ENCODE results near the gene LARGE1. TPM values are rescaled to one million over a fixed set of nuclear protein-coding genes. Genes with fewer than 3 reads are reported as not detected.

The LARGE1 gene
- total and polyA plus RNA-seq, 2 of the 8 experiments (the other 6 are each of a cell fraction or from before 2014, with no cell fraction given) = 43.7 to 83.0 TPM

GRCh38 chr22:33572086-33572485, 348.2 kb downstream of the LARGE1 start (continued):
- TF ChIP-seq CTBP2 (IDR thresholded peaks at IDR 0.05; ENCODE audit: borderline replicate concordance, insufficient read depth, insufficient read length, low read length) = no peak
- no peak for TF ChIP-seq BACH1 (IDR thresholded peaks at IDR 0.05; ENCODE audit: low read length)
- no peak for TF ChIP-seq KDM1A (IDR thresholded peaks at IDR 0.05; ENCODE audit: borderline replicate concordance, low read length)
- no peak for TF ChIP-seq POLR2A (IDR thresholded peaks at IDR 0.05; ENCODE audit: control extremely low read depth in 1 of 2, low read depth in 2 of 2, low read length in 2 of 2)
- TF ChIP-seq CREB1 (IDR thresholded peaks at IDR 0.05) = no peak
- no peak for TF ChIP-seq MAX (IDR thresholded peaks at IDR 0.05)
- no peak for TF ChIP-seq NRF1 (IDR thresholded peaks at IDR 0.05; ENCODE audit: low read depth, low read length)
